Hepatocyte (in vitro differentiated cells): ENCODE data around the gene ATG10. TPM values are rescaled to one million over a fixed set of nuclear protein-coding genes. Genes with fewer than 3 reads are reported as not detected.

ENCODE experiments used
- DNase-seq: peaks from one replicate; pipeline ENCODE4 v3.0.0-alpha.2; 2016; ENCODE audit warnings: low spot score
- H2AFZ ChIP-seq: fragments of 200-600 bp; sonication (generic); 2 replicates; pipeline ENCODE4 v1.6.0; 2016; ENCODE audit warnings: antibody characterized with exemption, mild to moderate bottlenecking
- H3K27ac ChIP-seq: fragments of 200-600 bp; sonication (generic); 2 replicates; pipeline ENCODE4 v1.5.1; 2016; ENCODE audit warnings: mild to moderate bottlenecking
- H3K27me3 ChIP-seq: fragments of 200-600 bp; sonication (generic); 2 replicates; pipeline ENCODE4 v1.6.1; 2016
- H3K36me3 ChIP-seq: fragments of 200-600 bp; sonication (generic); replicated peaks from 2 replicates; pipeline ENCODE4 v1.5.1; 2016; ENCODE audit warnings: low read depth; ENCODE audit not compliant: insufficient read depth
- H3K4me1 ChIP-seq: fragments of 200-600 bp; sonication (generic); 2 replicates; pipeline ENCODE4 v1.5.1; 2016; ENCODE audit warnings: mild to moderate bottlenecking, moderate library complexity; ENCODE audit not compliant: insufficient read depth
- H3K4me2 ChIP-seq: fragments of 200-600 bp; sonication (generic); 2 replicates; pipeline ENCODE4 v1.6.0; 2016
- H3K4me3 ChIP-seq: fragments of 200-600 bp; sonication (generic); 2 replicates; pipeline ENCODE4 v1.5.1; 2016; ENCODE audit warnings: mild to moderate bottlenecking
- H3K79me2 ChIP-seq: fragments of 200-600 bp; sonication (generic); 2 replicates; pipeline ENCODE4 v1.6.0; 2017; ENCODE audit warnings: mild to moderate bottlenecking
- H3K9me2 ChIP-seq: fragments of 200-600 bp; sonication (generic); replicated peaks from 2 replicates; pipeline ENCODE4 v1.6.0; 2017; ENCODE audit warnings: mild to moderate bottlenecking; ENCODE audit not compliant: insufficient read depth
- H3K9me3 ChIP-seq: fragments of 200-600 bp; sonication (generic); 2 replicates; pipeline ENCODE4 v1.5.1; 2016; ENCODE audit warnings: low read depth, mild to moderate bottlenecking
- H4K20me1 ChIP-seq: fragments of 200-600 bp; sonication (generic); 2 replicates; pipeline ENCODE4 v1.6.0; 2016; ENCODE audit warnings: mild to moderate bottlenecking; ENCODE audit not compliant: insufficient read depth, poor library complexity, severe bottlenecking
- CTCF ChIP-seq: fragments of 200-600 bp; sonication (generic); IDR thresholded peaks from 2 replicates; pipeline ENCODE4 v1.5.1; 2016; ENCODE audit warnings: antibody characterized with exemption, mild to moderate bottlenecking; ENCODE audit not compliant: poor library complexity
- EZH2 ChIP-seq: fragments of 200-600 bp; sonication (generic); IDR thresholded peaks from 2 replicates; pipeline ENCODE4 v1.6.1; 2016; ENCODE audit warnings: antibody characterized with exemption, mild to moderate bottlenecking, borderline replicate concordance
- EZH2phosphoT487 ChIP-seq: fragments of 200-600 bp; sonication (generic); IDR thresholded peaks from one replicate; pipeline ENCODE4 v1.6.1; 2018; ENCODE audit warnings: antibody characterized with exemption, mild to moderate bottlenecking, low read depth, moderate library complexity; ENCODE audit not compliant: unreplicated experiment, severe bottlenecking
- WGBS: methylation state at CpG from one replicate; pipeline ENCODE4 v1.1.6; 2016; ENCODE audit warnings: low lambda C conversion rate; ENCODE audit errors: missing lambda C conversion rate; 5-methylcytosine and 5-hydroxymethylcytosine counted together
- polyA plus RNA-seq: library from polyadenylated mRNA; unstranded; fragments of >200 nt; fragmentation: Nextera tagmentation; extraction: Ambion mirVana; gene quantifications from 2 replicates; pipeline ENCODE4 v1.2.1, GENCODE V29; 2016
- total RNA-seq: library from RNA; depleted of rRNA; stranded (reverse); fragments of >200 nt; gene quantifications from 2 replicates; pipeline ENCODE4 v1.2.3, GENCODE V29; 2014

The ATG10 gene
- total and polyA plus RNA-seq, 2 experiments from 2014 or later = 11.8 to 13.0 TPM

- no peak overlapping the region for H3K4me2 ChIP-seq
- TF ChIP-seq CTCF (no peak), EZH2phosphoT487 (no peak), EZH2 (no peak)
- H3K9me2 ChIP-seq = no peaks in the 10 kb centered on the region
- H3K4me3 ChIP-seq = no peak overlapping the region
- H3K9me3 ChIP-seq = no peaks in the 10 kb centered on the region
- H2AFZ ChIP-seq = no peak overlapping the region
- no peaks in the 10 kb centered on the region for H3K27me3 ChIP-seq
- DNase-seq = no peak
- H3K36me3 ChIP-seq = no peaks in the 10 kb centered on the region
- 78% methylated on average over 3 of the region's 3 CpGs for WGBS
- no peak overlapping the region for H3K27ac ChIP-seq
- peaks cover 12% of the 10 kb centered on the region for H3K4me1 ChIP-seq
- no peaks in the 10 kb centered on the region for H3K79me2 ChIP-seq
- H4K20me1 ChIP-seq = no peaks in the 10 kb centered on the region
Measured at GRCh38 chr5:82150559-82150958, 178.7 kb downstream of the ATG10 start.

GRCh38 chr5:82151204-82151603 is 179.4 kb downstream of the ATG10 start:
- Histone ChIP-seq H2AFZ (no peak overlapping the region), H3K36me3 (no peaks in the 10 kb centered on the region), H3K9me3 (no peaks in the 10 kb centered on the region), H3K4me3 (no peak overlapping the region), H3K79me2 (no peaks in the 10 kb centered on the region), H3K4me2 (no peak overlapping the region), H3K4me1 (peaks cover 16% of the 10 kb centered on the region), H3K9me2 (no peaks in the 10 kb centered on the region), H3K27ac (no peak overlapping the region), H3K27me3 (no peaks in the 10 kb centered on the region), H4K20me1 (no peaks in the 10 kb centered on the region)
- DNase-seq = no peak
- 56% methylated on average over 1 of the region's 1 CpG for WGBS
- no peak for TF ChIP-seq EZH2phosphoT487
- TF ChIP-seq EZH2 = no peak
- TF ChIP-seq CTCF = no peak

GRCh38 chr5:82151662-82152061 is 179.8 kb downstream of the ATG10 start:
- no peak overlapping the region for H3K27ac ChIP-seq
- H3K27me3 ChIP-seq = no peaks in the 10 kb centered on the region
- 64% methylated on average over 1 of the region's 1 CpG for WGBS
- TF ChIP-seq EZH2phosphoT487 (no peak), CTCF (no peak)
- H3K9me3 ChIP-seq = no peaks in the 10 kb centered on the region
- peaks cover 18% of the 10 kb centered on the region for H3K4me1 ChIP-seq
- no peak overlapping the region for H2AFZ ChIP-seq
- H3K4me2 ChIP-seq = no peak overlapping the region
- no peak for DNase-seq
- no peaks in the 10 kb centered on the region for H3K9me2 ChIP-seq
- no peaks in the 10 kb centered on the region for H3K79me2 ChIP-seq
- no peaks in the 10 kb centered on the region for H4K20me1 ChIP-seq
- no peak overlapping the region for H3K4me3 ChIP-seq
- no peaks in the 10 kb centered on the region for H3K36me3 ChIP-seq

- no peak for TF ChIP-seq EZH2phosphoT487
- TF ChIP-seq CTCF = no peak
- no peak for TF ChIP-seq EZH2
- Histone ChIP-seq H3K36me3 (no peaks in the 10 kb centered on the region), H3K4me3 (no peak overlapping the region), H4K20me1 (no peaks in the 10 kb centered on the region), H3K4me1 (peaks cover 18% of the 10 kb centered on the region), H3K27ac (no peak overlapping the region), H3K9me3 (no peaks in the 10 kb centered on the region), H3K79me2 (no peaks in the 10 kb centered on the region), H3K9me2 (no peaks in the 10 kb centered on the region), H3K27me3 (no peaks in the 10 kb centered on the region), H3K4me2 (no peak overlapping the region), H2AFZ (no peak overlapping the region)
- DNase-seq = no peak
- WGBS = 80% methylated on average over 4 of the region's 4 CpGs
Measured at GRCh38 chr5:82152978-82153481, 181.2 kb downstream of the ATG10 start.
